ENCODE results near the gene MYO1G.

Gene MYO1G

DNA sequence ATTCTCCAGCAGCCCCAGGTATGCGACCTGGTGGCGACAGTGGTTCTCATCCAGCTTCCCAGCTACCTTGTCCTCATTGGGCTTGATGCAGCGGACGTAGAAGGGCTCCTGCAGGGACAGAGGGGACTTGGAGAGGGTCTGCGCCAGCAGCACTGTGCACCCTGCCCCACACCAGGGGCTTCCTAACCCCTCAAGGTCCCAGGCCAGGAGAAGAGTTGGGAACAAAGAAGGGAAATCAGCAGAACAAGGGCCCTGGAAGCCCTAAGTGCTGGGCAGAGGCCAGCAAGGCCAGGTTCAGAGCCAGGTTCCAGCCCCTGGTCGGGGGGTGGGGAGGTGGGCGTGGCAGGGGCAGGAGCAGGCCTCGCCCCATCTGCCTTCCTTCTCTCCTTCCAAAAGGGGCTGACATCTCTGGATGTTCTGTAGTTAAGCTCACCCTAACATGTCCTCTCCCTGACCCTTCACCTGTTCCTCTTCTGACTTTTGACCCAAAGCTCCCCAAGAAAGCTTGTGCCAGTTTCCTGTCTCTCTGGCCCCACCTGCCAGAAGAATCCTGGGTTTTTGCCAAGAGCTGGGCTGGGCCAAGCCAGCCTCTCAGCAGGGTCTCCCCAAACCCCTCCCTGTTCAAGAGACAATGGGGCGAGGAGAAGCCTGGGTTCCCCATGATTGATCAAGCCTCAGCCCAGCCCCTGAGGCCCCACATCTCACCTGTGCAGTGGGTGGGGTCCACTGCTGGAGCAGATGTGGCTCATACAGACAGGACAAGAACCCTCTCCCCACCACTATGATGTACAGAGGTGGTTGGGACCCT lies 11.9 kb downstream of the MYO1G start:
- no peak for DNase-seq (ENCODE audit: low read depth)

DNA sequence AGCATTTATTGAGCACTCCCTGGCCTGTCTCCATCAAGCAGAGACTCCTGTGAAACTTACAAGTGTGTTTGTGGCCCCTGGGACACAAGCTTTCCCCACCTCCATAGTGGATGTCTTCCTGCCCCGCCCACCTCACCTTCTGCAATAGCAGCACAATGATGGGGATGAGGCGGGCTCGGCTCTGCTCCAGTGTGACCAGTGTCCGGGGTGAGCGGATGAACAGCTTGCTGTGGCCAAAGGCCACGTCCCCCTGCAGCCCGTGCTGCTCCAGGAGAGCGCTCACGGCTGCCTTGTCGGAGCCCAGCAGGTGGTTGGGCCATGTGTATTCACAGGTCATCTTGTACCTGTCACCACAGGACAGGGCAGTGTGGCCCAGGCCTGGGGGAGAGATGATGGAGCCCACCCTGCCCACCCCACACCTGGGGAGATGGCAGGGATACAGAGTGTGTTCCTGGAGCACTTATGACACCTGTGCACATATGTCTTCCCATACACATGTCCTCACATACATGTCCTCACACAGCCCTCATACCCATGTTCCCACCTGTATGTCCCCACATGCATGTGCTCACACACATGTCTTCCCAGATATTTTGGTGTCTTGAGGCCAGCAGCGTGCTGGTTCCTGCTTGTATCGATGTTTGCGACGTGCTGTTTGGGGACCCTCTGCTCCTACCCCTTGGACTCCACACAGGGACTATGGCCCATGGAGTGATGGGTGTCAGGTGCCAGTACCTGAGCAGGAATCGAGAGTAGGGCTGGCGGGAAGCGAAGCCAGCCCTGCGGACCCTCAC lies 12.7 kb downstream of the MYO1G start:
- no peak for DNase-seq (ENCODE audit: low read depth)

DNA sequence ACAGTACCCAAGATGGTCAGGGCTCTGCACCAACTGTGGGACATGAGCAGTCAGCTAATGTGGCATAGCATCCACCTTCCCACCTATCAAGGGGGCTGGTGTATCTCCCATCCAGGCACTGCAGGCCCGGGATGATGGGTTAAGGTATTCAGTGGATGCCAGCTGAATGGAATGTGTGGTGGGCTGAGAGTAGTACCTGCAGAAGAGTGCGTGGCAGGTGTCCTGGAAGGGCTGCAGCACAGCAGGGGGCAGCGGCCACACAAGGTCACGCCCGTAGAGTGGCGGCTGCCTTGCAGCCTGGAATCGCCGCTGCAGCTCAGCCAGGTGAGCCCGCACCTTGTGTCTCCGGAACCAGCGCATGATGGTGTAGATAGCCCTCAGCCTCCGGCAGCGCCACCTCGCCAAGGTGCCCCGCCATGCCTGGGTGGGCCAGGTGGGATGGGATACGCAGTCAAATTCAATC lies 13.3 kb downstream of the MYO1G start:
- DNase-seq (ENCODE audit: low read depth): no peak

DNA sequence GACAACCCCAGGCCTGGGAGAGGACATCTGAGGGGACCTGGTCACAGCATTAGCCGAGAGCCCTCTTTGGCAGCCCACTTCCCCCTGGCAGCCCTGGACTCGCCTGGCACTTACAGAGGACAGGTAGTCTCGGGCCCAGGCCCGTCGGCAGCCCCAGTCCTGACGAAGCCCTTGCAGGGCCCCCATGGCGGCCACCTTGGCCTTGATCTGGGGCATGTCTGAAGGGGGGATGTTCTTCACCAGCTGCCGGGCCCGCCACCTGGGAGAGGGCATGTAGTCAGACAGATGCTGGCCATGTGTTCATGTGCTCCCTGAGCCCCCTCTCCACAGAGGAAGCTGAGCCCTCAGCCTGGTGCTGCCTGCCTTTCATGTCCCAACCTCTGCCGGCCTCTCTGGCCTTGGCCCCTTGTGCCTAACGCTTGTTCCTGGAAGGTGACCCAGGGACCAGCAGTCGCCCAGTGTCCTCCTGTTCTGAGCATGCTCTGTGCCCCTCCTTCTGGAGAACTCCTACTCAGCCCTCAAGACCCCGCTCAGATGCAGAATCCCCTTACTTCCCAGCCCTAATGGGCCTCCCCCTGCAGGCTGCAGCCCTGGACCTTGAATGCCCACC lies 13.9 kb downstream of the MYO1G start:
- DNase-seq (ENCODE audit: low read depth): no peak

DNA sequence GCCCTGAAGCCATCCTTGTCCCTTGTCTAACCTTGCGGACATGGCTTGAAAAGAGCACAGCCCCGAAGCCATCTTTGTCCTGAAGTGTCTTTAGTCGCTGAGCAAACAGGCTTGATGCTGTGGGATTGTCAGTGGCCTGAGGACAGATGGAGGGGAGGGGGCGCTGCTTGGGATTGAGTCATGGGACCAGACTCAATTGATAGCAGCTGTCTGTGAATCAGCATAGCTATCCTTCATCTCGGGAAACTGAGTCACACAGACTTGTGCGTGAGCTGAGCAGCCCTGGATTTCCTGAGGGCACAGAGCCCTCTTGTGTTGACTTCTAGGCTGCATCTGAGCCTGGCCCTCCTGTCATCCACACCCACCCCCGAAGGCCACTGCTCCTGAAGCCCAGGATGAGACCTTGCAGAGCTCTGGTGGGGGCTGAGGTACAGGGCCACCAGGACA lies 14.4 kb downstream of the MYO1G start:
- DNase-seq (ENCODE audit: low read depth): peak; percentile 23

DNA sequence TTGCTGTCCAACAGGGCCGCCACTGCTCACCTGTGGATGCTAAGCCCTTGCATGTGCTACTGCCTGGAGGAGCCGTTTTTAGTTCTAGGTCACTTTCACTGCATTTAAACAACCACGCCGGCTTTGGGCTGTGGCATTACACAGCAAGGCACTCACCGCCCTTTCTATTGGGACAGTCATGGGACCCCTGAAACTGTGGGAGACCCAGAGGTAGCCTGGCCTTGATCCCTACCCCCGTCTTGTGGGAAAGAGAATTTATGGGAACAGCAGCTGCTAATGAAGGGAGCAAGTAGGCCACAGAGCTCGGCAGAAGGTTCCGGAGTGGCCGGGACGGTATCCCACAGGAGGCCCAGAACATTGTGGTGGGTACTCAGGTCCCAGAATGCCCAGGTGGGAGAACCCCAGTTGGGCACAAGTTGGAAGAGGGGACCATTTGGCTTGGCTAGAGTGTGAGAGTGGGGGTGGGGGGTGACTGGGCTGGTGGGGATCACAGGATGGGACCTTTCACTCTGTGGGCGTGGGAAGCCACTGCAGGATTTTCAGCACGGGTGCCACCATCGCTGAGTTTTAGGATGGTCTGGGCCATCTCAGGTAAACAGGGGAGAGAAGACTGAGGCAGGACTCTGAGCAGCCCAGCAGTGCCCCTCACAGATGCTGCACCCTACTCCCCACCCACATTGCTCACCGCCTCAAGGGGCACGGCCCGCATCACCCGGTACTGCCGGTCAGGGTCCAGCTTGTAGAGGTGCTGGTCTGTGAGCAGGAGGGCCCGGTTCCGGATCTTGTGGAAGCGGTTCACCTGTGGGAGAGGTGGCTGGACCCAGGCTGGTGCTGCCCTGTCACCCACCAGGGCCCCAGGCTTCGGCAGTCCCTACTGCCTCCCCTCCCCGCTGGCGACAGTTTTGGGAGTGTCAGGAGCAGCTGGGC lies 15.2 kb downstream of the MYO1G start:
- no peak for DNase-seq (ENCODE audit: low read depth)

DNA sequence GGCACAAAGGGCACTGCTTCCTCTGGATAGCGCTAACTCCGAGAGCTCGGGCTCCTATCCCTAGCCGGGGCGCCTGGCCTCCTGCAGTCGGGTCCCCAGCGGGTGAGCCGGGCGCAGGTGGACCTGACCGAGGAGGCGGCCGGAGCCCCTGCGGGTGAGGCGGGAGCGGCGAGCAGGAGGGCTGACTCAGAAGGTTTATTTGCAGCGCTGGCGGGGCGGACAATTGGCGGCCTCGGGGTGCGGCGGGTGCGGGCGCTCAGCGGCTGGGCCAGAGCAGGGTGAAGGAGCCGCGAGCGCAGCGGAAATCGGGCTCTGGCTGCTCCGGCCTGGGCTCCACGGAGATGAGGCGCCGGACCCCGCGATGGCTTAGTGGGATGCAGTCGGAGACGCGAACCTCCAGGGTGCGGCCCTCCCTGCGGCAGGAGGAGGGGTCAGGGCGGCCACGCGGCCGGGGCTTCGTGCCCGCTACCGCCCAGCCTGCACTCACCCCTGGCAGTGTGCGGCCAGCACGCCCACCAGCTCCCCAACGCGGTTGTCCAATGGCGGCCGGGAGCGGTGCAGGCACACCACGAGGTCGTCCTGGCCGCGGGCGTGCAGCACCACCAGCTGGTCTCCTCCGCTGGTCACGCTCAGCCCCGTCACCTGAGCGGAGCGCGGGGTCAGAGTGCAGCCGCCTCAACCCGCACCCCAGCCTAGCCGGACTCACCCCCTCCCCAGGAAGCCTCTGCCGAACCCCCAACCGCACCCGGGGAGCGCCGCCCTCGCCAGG lies 16.1 kb downstream of the MYO1G start:
- peak; percentile 26 for DNase-seq (ENCODE audit: low read depth)

DNA sequence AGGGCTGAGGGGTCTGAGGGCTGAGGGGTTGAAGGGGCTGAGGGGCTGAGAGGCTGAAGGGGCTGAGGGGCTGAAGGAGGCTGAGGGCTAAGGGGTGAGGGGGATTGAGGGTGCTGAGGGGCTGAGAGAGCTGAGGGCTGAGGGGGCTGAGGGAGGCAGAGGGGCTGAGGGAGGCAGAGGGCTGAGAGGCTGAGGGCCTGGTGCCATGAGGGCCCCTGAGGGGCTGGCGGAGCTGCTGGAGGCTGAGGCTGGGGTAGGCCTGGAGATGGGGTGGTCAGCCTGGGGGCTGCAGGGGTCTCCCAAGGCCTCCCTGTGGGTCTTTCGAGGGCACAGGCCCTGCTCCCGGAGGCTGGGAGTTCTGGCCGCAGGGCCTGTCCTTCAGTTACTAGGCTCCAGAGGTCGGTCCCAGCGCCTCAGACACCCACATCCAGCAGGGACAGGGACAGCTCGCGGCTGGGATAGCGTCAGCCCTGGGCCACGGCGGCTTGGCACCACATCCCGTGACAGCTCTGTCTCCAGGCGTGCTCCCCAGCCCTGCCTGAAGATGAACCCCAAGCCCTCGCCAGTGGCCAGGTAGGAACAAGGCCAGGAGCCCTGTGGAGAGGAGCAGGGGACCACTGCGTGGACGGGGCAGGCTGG lies 16.9 kb downstream of the MYO1G start:
- DNase-seq (ENCODE audit: low read depth): no peak

DNA sequence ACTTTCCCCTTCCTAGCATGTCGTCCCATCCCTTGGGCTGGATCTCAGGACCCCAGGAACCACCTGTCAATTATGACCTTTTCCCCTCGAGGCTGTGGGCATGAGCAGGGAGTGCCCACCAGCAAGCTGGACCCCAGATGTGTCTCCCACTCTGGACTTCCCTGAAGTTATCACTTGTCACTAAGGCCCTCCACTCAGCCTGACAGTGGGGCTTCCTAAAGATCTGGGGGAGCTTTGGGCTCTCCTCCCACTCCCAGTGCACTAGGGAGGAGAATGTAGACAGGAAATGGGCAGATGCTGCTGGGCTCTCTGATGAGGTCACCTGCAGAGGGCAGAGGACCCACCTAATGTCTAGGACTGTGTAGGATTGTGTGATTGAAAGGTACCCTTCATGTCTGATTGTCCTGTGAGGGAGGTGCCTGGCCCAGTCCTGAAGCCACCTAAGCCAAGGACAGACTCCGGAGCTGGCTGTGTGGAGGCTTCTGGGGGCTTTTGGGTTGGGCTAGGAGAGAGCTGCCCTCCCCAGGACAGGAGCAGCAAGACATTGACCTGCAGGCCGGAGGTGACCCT lies 18.7 kb downstream of the MYO1G start:
- DNase-seq (ENCODE audit: low read depth): no peak

DNA sequence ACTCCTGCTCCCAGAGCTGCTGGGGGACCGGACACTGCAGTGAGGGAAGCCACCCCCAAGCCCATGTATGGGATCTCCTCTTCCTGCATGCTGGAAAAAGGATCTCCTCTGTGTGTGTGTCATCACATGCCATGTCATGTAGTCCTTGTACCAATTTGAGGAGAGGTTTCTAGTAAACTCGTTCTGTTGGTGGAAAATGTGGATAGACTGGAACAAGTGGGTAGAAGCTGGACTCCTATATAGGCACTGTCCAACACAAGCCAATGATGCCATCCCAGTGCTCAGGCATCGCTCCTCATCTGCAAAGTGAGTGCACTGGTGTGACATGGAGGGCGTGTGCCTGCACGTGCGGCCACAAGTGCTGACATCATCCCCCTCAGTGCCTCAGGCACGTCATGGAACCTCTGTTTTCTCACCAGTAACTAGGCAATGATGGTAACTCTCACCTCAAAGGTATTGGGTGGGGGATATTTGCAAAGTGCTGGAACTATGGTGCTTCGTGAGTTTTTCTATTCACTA lies 19.3 kb downstream of the MYO1G start:
- DNase-seq (ENCODE audit: low read depth): no peak

DNA sequence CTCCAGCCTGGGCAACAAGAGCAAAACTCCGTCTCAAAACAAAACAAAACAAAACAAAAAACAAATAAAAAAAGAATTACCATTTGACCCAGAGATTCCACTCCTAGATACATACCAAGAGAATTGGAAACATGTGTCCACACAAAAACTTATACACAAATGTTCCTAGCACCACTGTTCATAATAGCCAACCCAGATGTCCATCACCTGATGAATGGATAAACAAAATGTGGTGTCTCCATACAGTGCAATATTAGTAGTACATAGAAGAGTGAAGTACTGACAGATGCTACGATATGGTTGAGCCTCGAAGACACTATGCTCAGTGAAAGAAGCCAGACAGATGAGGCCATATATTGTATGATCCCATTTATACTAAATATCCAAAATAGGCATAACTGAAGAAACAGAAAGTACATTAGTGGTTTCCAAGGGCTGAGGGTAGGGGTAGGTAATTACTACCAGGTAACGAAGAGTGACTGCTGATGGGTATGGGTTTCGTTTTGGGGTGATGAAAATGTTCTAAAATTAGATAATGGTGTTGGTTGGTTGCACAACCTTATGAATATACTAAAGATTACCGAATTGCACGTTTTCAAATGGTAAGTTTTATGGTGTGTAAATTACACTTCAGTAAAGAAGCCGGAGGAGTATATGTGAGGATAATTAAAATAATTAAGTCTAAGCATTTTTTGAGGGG lies 20.0 kb downstream of the MYO1G start:
- DNase-seq (ENCODE audit: low read depth): no peak

DNA sequence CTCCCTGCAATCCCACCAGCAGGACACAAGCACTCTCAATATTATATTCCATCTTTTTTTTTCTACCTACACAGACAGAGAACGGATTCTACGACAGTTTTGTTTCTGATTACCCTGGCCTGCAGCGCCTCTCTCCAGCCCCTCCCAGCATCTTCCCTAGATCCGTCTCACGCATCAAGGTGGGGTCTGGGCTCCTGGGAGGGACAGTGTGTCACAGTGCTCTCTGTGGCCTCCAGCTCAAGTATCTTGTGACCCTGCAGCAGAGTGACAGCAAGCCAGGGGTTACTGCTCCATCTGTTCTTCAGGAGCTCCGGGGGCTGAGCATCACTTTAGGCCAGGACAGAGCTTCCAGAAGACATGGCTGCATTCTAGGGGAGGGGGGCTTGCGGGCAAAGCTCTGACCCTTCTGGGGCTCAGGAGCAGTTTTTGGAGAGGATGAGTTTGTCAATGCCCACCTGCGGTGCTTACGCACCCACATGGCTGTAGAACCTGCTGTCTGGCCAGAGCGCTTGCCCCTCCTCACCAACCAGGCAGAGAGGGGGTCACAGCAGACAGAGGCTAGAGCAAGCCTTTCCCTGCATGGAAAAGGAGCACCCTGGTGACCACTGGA lies 22.6 kb downstream of the MYO1G start:
- no peak for DNase-seq (ENCODE audit: low read depth)

DNA sequence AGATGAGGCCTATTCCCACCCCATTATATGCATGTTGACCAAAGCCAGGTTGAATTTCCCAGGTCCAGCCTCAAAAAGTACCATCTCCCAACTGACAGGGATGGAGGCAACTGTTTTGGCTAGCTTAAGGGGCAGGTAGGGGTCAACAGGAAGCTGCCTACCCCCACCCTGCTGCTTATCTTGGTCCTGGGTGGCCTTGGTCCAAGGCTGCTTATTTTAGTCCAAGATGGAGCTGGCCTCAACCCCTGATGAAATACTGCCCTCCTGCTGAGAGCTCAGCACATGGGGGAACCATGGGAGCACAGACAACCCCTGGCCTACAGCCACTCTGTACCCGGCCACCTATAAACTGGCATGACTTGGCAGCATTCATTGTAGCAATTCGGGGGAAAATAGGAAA lies 23.1 kb downstream of the MYO1G start:
- DNase-seq (ENCODE audit: low read depth): no peak

DNA sequence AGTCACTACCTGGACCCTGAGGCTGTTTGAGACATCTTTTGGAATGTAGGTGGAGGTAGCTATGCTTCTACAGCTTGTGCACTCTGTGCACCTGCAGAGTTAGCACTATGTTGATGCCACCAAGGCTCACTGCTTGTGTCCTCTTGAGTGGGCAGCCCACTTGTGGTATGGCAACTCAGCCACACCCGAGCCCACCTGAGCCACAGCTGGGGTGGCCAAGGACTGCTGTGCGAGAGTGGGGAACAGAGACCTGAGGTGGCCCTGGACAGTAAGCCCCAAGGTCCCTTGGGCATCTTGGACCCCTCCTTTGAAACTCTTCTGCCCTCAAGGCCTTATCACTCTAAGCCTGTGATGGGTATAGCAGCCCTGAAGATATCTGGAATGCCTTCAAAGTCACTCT lies 25.7 kb downstream of the MYO1G start:
- no peak for DNase-seq (ENCODE audit: low read depth)

DNA sequence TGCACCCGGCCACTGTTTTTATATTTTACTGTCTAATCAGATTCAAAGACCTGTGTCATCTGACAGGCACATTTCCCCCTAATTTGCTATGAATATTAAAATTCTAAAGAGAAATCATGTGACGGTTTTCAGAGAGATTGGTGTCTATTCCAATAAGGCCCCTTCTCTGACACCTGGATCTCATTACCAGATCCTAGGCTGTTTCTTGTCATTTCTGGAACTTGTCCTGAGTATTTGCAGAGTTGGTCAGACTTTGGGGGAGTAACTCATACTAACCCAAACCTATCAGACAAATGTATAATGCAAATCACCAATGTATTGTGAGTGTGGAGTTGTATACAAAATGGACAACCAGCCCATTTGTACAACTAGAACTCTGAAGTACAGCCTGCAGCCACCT lies 29.5 kb downstream of the MYO1G start:
- no peak for DNase-seq (ENCODE audit: low read depth)

DNA sequence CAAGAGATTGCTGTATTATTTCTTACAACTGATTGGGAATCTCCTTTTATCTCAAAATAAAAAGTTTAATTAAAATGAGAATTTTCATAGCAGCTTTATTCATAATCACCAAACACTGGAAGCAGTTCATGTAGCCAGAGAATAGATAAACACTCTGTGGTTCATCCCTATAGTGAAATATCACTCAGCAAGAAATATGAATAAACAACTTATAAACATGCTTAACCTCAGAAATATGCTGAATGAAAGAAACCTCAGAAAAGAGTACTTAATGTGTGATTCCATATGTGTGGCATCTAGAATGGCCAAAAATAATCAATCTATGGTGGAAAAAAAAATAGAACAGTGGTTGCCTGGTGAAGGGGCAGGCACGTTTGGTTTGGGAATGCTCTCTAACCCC lies 33.3 kb downstream of the MYO1G start:
- DNase-seq (ENCODE audit: low read depth): no peak

DNA sequence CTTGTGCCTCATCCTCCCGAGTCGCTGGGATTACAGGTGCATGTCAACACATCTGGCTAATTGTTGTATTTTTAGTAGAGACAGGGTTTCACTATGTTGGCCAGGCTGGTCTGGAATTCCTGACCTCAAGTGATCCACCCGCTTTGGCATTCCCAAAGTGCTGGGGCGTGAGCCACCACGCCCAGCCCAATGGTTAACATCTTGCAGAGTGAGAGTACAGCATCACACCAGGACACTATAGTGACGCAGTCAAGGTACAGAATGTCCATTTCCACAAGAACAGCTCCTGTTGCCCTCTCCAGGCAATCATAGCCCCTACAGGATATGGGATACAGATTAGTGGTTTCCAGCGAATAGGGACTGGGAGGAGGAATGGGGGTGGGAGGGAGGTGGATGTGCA lies 34.0 kb downstream of the MYO1G start:
- DNase-seq (ENCODE audit: low read depth): no peak

DNA sequence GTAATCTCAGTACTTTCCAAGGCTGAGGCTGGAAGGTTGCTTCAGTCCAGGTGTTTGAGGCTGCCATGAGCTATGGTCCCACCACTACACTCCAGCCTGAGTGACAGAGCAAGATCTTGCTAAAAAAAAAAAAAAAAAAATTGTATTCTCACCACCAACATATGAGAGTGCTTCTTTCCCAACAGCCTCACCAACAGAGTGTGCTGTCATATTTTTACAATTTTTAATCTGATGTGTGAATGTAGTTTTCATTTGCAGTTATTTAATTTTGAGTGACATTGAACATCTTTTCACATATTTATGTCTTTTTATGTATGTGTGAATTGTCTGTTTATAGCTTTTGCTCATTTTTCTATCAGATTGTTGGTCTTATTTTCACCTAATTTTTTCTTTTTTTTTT lies 35.2 kb downstream of the MYO1G start:
- no peak for DNase-seq (ENCODE audit: low read depth)

DNA sequence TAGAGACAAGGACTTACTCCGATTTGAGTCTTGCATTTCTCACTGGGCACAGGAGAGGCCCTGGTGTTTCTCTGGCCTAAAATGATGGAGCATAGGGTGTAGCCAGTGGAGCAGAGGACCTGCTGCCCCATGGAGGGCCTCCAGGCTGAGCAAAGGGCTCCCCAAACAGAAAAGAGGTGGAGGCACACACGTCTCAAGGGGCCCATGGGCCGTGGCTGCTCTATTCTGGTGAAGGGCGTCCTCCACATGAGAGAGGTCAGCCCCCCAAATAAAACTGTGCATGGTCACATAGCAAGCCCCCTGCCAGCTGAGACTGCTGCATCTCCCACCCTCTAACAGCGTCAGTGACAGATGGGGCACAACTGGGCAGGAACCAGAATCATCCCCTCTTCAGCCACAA lies 41.4 kb downstream of the MYO1G start:
- DNase-seq (ENCODE audit: low read depth): no peak

Data from iris pigment epithelial cell (primary cell).